ENCODE data around the gene MRPS6. TPM values are rescaled to one million over a fixed set of nuclear protein-coding genes. Genes with fewer than 3 reads are reported as not detected.

MRPS6 gene
- total and polyA plus RNA-seq, 2 of the 4 experiments (the other 2 are of a cell fraction), result 7.5 to 35.1 TPM

- H3K9ac ChIP-seq (ENCODE audit: low read depth, low read length), result no peak overlapping the region
- peaks cover 4% of the 10 kb centered on the region for H3K27me3 ChIP-seq (ENCODE audit: control insufficient read depth, insufficient read depth, low read length)
- no peak overlapping the region for H3K4ac ChIP-seq (ENCODE audit: low read depth, low read length)
- no peak overlapping the region for H2AFZ ChIP-seq (replicated peaks; ENCODE audit: low read length, poor library complexity)
- H3K4me2 ChIP-seq (ENCODE audit: low read depth, low read length), result no peak overlapping the region
- no peak overlapping the region for H2BK20ac ChIP-seq (ENCODE audit: low read depth, low read length)
- H2AK5ac ChIP-seq (ENCODE audit: low read depth, low read length), result no peak overlapping the region
- no peak for ATAC-seq (ENCODE audit: low read depth)
- DNase-seq, result no peak
- BruUV-seq (replicated peaks), result no TSS peak
- no peak for TF ChIP-seq USF2 (IDR thresholded peaks at IDR 0.05; ENCODE audit: low read depth, low read length)
- TF ChIP-seq RFX5 (IDR thresholded peaks at IDR 0.05; ENCODE audit: low read depth, low read length), result no peak
- no peak for TF ChIP-seq NFE2L2 (IDR thresholded peaks at IDR 0.05; ENCODE audit: low read depth, low read length)
- no peak for TF ChIP-seq RAD21 (IDR thresholded peaks at IDR 0.05; ENCODE audit: low read length)
- TF ChIP-seq CTCF (conservative IDR thresholded peaks at IDR 0.05; ENCODE audit: low read depth, low read length), result no peak
- TF ChIP-seq CHD1 (IDR thresholded peaks at IDR 0.05; ENCODE audit: low read depth, low read length), result no peak
- no peak for TF ChIP-seq SMC3 (IDR thresholded peaks at IDR 0.05; ENCODE audit: low read depth, low read length)
- no peak for TF ChIP-seq MAZ (IDR thresholded peaks at IDR 0.05; ENCODE audit: borderline replicate concordance, low read depth, low read length)
- no peak for TF ChIP-seq ELK1 (IDR thresholded peaks at IDR 0.05; ENCODE audit: borderline replicate concordance, low read depth, low read length)
- ChIA-PET CTCF (no interaction called here), POLR2A (ENCODE audit: unreplicated experiment) (no interaction called here)
- no peaks in the 10 kb centered on the region for H3K4me1 ChIP-seq (ENCODE audit: control insufficient read depth, insufficient read depth, low read length)
- H4K5ac ChIP-seq (ENCODE audit: low read depth, low read length), result no peak overlapping the region
- H3K27ac ChIP-seq (ENCODE audit: insufficient read depth, low read length), result no peak overlapping the region
- no peak overlapping the region for H3K14ac ChIP-seq (replicated peaks; ENCODE audit: low read depth, low read length)
- H3K36me3 ChIP-seq (ENCODE audit: control insufficient read depth, insufficient read depth, low read length), result no peaks in the 10 kb centered on the region
- no peak overlapping the region for H3K18ac ChIP-seq (ENCODE audit: low read depth, low read length)
- no peak overlapping the region for H2BK120ac ChIP-seq (ENCODE audit: low read depth, low read length)
- H2BK15ac ChIP-seq (ENCODE audit: low read depth, low read length), result no peak overlapping the region
- H2BK5ac ChIP-seq (ENCODE audit: low read depth, low read length, poor library complexity, severe bottlenecking), result no peak overlapping the region
- no peaks in the 10 kb centered on the region for H3K79me1 ChIP-seq (ENCODE audit: low read depth in 1 of 2, low read length in 2 of 2)
- in situ Hi-C loops (cut with MboI; ENCODE audit: low sequenced_read_pairs), result no loop called here
- no peak overlapping the region for H3K56ac ChIP-seq (ENCODE audit: extremely low read depth, insufficient read depth, low read length)
- no peak overlapping the region for H2AK9ac ChIP-seq (replicated peaks; ENCODE audit: low read depth, low read length, poor library complexity)
- no peak overlapping the region for H3K23ac ChIP-seq (ENCODE audit: low read depth, low read length)
- H4K91ac ChIP-seq (ENCODE audit: insufficient read depth, low read depth, low read length), result no peak overlapping the region
- H3K9me3 ChIP-seq (ENCODE audit: control insufficient read depth, insufficient read depth, low read length), result no peaks in the 10 kb centered on the region
- no peak overlapping the region for H3K4me3 ChIP-seq (ENCODE audit: insufficient read depth, low read depth, low read length)
- no peak overlapping the region for H4K8ac ChIP-seq (ENCODE audit: low read depth in 2 of 2, low read length in 2 of 2)
- no peaks in the 10 kb centered on the region for H4K20me1 ChIP-seq (ENCODE audit: insufficient read depth, low read length)
- dilution Hi-C loops (cut with HindIII; ENCODE audit: low sequenced_read_pairs, unreplicated experiment), result no loop called here
- intact Hi-C loops (cut with micrococcal nuclease), result no loop called here
- no CpG with 5 or more reads among the region's 4 CpGs for WGBS, 2 experiments (ENCODE audit: extremely low coverage in 2 of 2, insufficient read length in 1 of 2)
- no peaks in the 10 kb centered on the region for H3K9me1 ChIP-seq (ENCODE audit: insufficient read depth, low read length)
Measured at GRCh38 chr21:34043333-34043732, 30.0 kb upstream of the MRPS6 start.
